ENCODE data around the gene GPR108. TPM values are rescaled to one million over a fixed set of nuclear protein-coding genes. Genes with fewer than 3 reads are reported as not detected.

The GPR108 gene
- total and polyA plus RNA-seq, 2 of the 13 experiments (the other 11 are each of a cell fraction or from before 2014, with no cell fraction given) = 36.4 to 63.0 TPM

GRCh38 chr19:6707011-6707657, 30.2 kb downstream of the GPR108 start:
- H3K27me3 ChIP-seq (ENCODE audit: control insufficient read depth in 1 of 2, insufficient read depth in 2 of 2, low read length in 2 of 2) = no peaks in the 10 kb centered on the region
- no TSS peak for BruUV-seq (replicated peaks)
- no peak overlapping the region for H2AFZ ChIP-seq (ENCODE audit: low read length)
- H3K36me3 ChIP-seq (replicated peaks in 1 of 2; ENCODE audit: control insufficient read depth in 1 of 2, insufficient read depth in 2 of 2, low read length in 2 of 2) = peaks cover 25 to 89% of the 10 kb centered on the region in 2 experiments
- DNase-seq (ENCODE audit: low spot score) (no peak), ATAC-seq (peak; percentile 9), FAIRE-seq (no peak)
- H3K79me2 ChIP-seq (ENCODE audit: insufficient read depth, low read length) = no peaks in the 10 kb centered on the region
- 0 out of 2 replicates have a peak, but pooled peaks cover 12% of the 10 kb centered on the region for H3K4me1 ChIP-seq (ENCODE audit: insufficient read depth, low read length)
- ChIA-PET POLR2A (interaction anchor here (1.2 kb wide), 1 partner anchor 13 kb away, joined by 5 read pairs; the partner anchor contains the start of gene C3), CTCF (ENCODE audit: low intra/inter-chr PET ratio, low total read pairs) (no interaction called here)
- in situ Hi-C loops (cut with HindIII; ENCODE audit: extremely low pct_ligation_motif_present, low pct_unique_long_range_greater_than_20kb) (no loop called here), intact Hi-C loops (cut with micrococcal nuclease; ENCODE audit: unreplicated experiment) (no loop called here)
- H3K4me2 ChIP-seq (ENCODE audit: low read depth, low read length) = no peak overlapping the region
- H3K27ac ChIP-seq (ENCODE audit: extremely low read length, insufficient read depth, low read length) = no peak overlapping the region
- H3K9ac ChIP-seq (ENCODE audit: insufficient read depth, low read depth, low read length) = no peak overlapping the region
- WGBS (ENCODE audit: low lambda C conversion rate) = 98% methylated on average over 28 of the region's 44 CpGs
- peaks cover 66% of the 10 kb centered on the region for H4K20me1 ChIP-seq (ENCODE audit: insufficient read depth, low read length)
- no peak overlapping the region for H3K4me3 ChIP-seq (replicated peaks in 1 of 3; ENCODE audit: insufficient read depth in 1 of 3, low read depth in 2 of 3, low read length in 3 of 3)
- no peaks in the 10 kb centered on the region for H3K9me3 ChIP-seq (ENCODE audit: low read length)
- peak; percentile 94 for TF ChIP-seq AGO2 (optimal IDR thresholded peaks at IDR 0.05; ENCODE audit: low read depth, low read length)
- TF ChIP-seq RBFOX2 (IDR thresholded peaks at IDR 0.05; ENCODE audit: low read depth, low read length) = peak; percentile 95
- no peak for TF ChIP-seq NFATC3 (CRISPR knock-in tag; IDR thresholded peaks at IDR 0.05)
- TF ChIP-seq ZNF251 (CRISPR knock-in tag; IDR thresholded peaks at IDR 0.05) = no peak
- TF ChIP-seq ZBTB38 (CRISPR knock-in tag; IDR thresholded peaks at IDR 0.05) = no peak
- TF ChIP-seq TRIM24 (CRISPR knock-in tag; IDR thresholded peaks at IDR 0.05) = no peak
- TF ChIP-seq DPF2 (CRISPR knock-in tag; IDR thresholded peaks at IDR 0.05; ENCODE audit: borderline replicate concordance, low read depth) = no peak
- TF ChIP-seq, protein P1, sequence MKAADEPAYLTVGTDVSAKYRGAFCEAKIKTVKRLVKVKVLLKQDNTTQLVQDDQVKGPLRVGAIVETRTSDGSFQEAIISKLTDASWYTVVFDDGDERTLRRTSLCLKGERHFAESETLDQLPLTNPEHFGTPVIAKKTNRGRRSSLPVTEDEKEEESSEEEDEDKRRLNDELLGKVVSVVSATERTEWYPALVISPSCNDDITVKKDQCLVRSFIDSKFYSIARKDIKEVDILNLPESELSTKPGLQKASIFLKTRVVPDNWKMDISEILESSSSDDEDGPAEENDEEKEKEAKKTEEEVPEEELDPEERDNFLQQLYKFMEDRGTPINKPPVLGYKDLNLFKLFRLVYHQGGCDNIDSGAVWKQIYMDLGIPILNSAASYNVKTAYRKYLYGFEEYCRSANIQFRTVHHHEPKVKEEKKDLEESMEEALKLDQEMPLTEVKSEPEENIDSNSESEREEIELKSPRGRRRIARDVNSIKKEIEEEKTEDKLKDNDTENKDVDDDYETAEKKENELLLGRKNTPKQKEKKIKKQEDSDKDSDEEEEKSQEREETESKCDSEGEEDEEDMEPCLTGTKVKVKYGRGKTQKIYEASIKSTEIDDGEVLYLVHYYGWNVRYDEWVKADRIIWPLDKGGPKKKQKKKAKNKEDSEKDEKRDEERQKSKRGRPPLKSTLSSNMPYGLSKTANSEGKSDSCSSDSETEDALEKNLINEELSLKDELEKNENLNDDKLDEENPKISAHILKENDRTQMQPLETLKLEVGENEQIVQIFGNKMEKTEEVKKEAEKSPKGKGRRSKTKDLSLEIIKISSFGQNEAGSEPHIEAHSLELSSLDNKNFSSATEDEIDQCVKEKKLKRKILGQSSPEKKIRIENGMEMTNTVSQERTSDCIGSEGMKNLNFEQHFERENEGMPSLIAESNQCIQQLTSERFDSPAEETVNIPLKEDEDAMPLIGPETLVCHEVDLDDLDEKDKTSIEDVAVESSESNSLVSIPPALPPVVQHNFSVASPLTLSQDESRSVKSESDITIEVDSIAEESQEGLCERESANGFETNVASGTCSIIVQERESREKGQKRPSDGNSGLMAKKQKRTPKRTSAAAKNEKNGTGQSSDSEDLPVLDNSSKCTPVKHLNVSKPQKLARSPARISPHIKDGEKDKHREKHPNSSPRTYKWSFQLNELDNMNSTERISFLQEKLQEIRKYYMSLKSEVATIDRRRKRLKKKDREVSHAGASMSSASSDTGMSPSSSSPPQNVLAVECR (CRISPR knock-in tag; IDR thresholded peaks at IDR 0.05; ENCODE audit: borderline replicate concordance) = no peak
- no peak for TF ChIP-seq FOXA1 (IDR thresholded peaks at IDR 0.05)
- TF ChIP-seq FOXA1 (CRISPR knock-in tag; IDR thresholded peaks at IDR 0.05) = no peak
- no peak for TF ChIP-seq SETDB1 (CRISPR knock-in tag; IDR thresholded peaks at IDR 0.05; ENCODE audit: borderline replicate concordance)
- no peak for TF ChIP-seq RARA (CRISPR knock-in tag; IDR thresholded peaks at IDR 0.05)
- TF ChIP-seq, protein P2, sequence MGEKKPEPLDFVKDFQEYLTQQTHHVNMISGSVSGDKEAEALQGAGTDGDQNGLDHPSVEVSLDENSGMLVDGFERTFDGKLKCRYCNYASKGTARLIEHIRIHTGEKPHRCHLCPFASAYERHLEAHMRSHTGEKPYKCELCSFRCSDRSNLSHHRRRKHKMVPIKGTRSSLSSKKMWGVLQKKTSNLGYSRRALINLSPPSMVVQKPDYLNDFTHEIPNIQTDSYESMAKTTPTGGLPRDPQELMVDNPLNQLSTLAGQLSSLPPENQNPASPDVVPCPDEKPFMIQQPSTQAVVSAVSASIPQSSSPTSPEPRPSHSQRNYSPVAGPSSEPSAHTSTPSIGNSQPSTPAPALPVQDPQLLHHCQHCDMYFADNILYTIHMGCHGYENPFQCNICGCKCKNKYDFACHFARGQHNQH (CRISPR knock-in tag; IDR thresholded peaks at IDR 0.05) = no peak
- no peak for TF ChIP-seq PRMT3 (CRISPR knock-in tag; IDR thresholded peaks at IDR 0.05; ENCODE audit: borderline replicate concordance, low read depth)
- no peak for TF ChIP-seq ZKSCAN8 (CRISPR knock-in tag; IDR thresholded peaks at IDR 0.05; ENCODE audit: borderline replicate concordance)
- no peak for TF ChIP-seq STAG1 (CRISPR knock-in tag; IDR thresholded peaks at IDR 0.05)
- no peak for TF ChIP-seq ZNF451 (CRISPR knock-in tag; IDR thresholded peaks at IDR 0.05)
